ENCODE measurements around the gene MLN.
A peak's percentile ranks its signal among the peaks of the same experiment; 100 is the strongest.

MLN gene

GRCh38 chr6:33803571-33804053 lies at the start of gene MLN:
Gene MLN, minus strand, starts transcription at chr6:33804003. Its CDS starts 2,840 bp downstream, at chr6:33801163.
- DNase-seq (ENCODE audit: low read depth, low spot score) = no peak
- no peak within 1 kb of the TSS for H3K27ac ChIP-seq

- H3K27ac ChIP-seq = no peak overlapping the region
- DNase-seq (ENCODE audit: low read depth, low spot score) = no peak
Measured at GRCh38 chr6:33853026-33853425, 49.2 kb upstream of the MLN start.

- no peak for DNase-seq (ENCODE audit: low read depth, low spot score)
- no peak overlapping the region for H3K27ac ChIP-seq
Measured at GRCh38 chr6:33851959-33852358, 48.2 kb upstream of the MLN start.

- no peak for DNase-seq (ENCODE audit: low read depth, low spot score)
Measured at GRCh38 chr6:33850869-33851541, 47.2 kb upstream of the MLN start.

GRCh38 chr6:33850296-33850695 lies 46.5 kb upstream of the MLN start:
- DNase-seq (ENCODE audit: low read depth, low spot score) = no peak
- no peak overlapping the region for H3K27ac ChIP-seq

More at GRCh38 chr6:33850869-33851541, 47.2 kb upstream of the MLN start:
- no peak overlapping the region for H3K27ac ChIP-seq

- no peak overlapping the region for H3K27ac ChIP-seq
- no peak for DNase-seq (ENCODE audit: low read depth, low spot score)
Measured at GRCh38 chr6:33849500-33850075, 45.8 kb upstream of the MLN start.

- H3K27ac ChIP-seq = no peak overlapping the region
- no peak for DNase-seq (ENCODE audit: low read depth, low spot score)
Measured at GRCh38 chr6:33848484-33848883, 44.7 kb upstream of the MLN start.

GRCh38 chr6:33847867-33848266 lies 44.1 kb upstream of the MLN start:
- no peak for DNase-seq (ENCODE audit: low read depth, low spot score)
- H3K27ac ChIP-seq = no peak overlapping the region

GRCh38 chr6:33847078-33847477 lies 43.3 kb upstream of the MLN start:
- DNase-seq (ENCODE audit: low read depth, low spot score) = no peak
- no peak overlapping the region for H3K27ac ChIP-seq

GRCh38 chr6:33846226-33846625 lies 42.4 kb upstream of the MLN start:
- DNase-seq (ENCODE audit: low read depth, low spot score) = peak; percentile 40

GRCh38 chr6:33845031-33845745 lies 41.4 kb upstream of the MLN start:
- DNase-seq (ENCODE audit: low read depth, low spot score) = no peak
- no peak overlapping the region for H3K27ac ChIP-seq

More at GRCh38 chr6:33846226-33846625, 42.4 kb upstream of the MLN start:
- H3K27ac ChIP-seq = no peak overlapping the region

GRCh38 chr6:33843131-33844121 lies 39.6 kb upstream of the MLN start:
- H3K27ac ChIP-seq = no peak overlapping the region
- no peak for DNase-seq (ENCODE audit: low read depth, low spot score)

GRCh38 chr6:33841868-33842267 lies 38.1 kb upstream of the MLN start:
- DNase-seq (ENCODE audit: low read depth, low spot score) = no peak
- H3K27ac ChIP-seq = no peak overlapping the region

- H3K27ac ChIP-seq = peak overlapping the region; percentile 94
- no peak for DNase-seq (ENCODE audit: low read depth, low spot score)
Measured at GRCh38 chr6:33841070-33841469, 37.3 kb upstream of the MLN start.

- DNase-seq (ENCODE audit: low read depth, low spot score) = peak; percentile 93
- H3K27ac ChIP-seq = peak overlapping the region; percentile 94
Measured at GRCh38 chr6:33840048-33840926, 36.5 kb upstream of the MLN start.

GRCh38 chr6:33839399-33840047 lies 35.7 kb upstream of the MLN start:
- peak overlapping the region; percentile 94 for H3K27ac ChIP-seq
- no peak for DNase-seq (ENCODE audit: low read depth, low spot score)

GRCh38 chr6:33838983-33839382 lies 35.2 kb upstream of the MLN start:
- DNase-seq (ENCODE audit: low read depth, low spot score) = no peak
- peak overlapping the region; percentile 94 for H3K27ac ChIP-seq

GRCh38 chr6:33837971-33838665 lies 34.3 kb upstream of the MLN start:
- no peak for DNase-seq (ENCODE audit: low read depth, low spot score)
- H3K27ac ChIP-seq = peak overlapping the region; percentile 94
